COLO829 (cell line): ENCODE measurements around the gene CASP8.

Experiments
- DNase-seq: peaks from one replicate; pipeline ENCODE4 v3.0.0; 2012; ENCODE audit warnings: low spot score

Gene CASP8

GRCh38 chr2:201242571-201243277 is 17.6 kb upstream of the CASP8 start:
- no peak for DNase-seq

GRCh38 chr2:201244829-201245228 is 15.5 kb upstream of the CASP8 start:
- DNase-seq = no peak

- no peak for DNase-seq
Measured at GRCh38 chr2:201246280-201246679, 14.1 kb upstream of the CASP8 start.

- no peak for DNase-seq
Measured at GRCh38 chr2:201248288-201248844, 12.0 kb upstream of the CASP8 start.

DNA sequence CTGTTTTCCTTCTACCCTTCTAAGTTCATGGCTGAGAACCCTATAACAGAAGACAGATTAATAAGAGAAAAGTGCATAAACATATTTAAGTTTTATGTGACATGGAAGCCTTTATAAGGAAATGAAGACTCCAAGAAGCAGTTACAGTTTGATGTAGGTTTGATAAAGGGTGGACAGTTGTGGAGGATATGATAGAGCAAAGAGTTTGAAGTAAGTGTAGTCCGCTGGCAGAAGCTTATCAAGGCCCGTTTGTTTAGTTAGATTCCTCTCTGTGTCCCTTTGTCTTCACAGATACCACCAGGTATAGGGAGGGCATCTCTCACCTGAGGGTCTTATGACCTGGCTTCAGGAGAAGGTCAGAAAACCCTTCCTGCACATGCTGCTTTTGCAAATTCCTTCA is 10.4 kb upstream of the CASP8 start:
- DNase-seq = no peak

- DNase-seq = no peak
Measured at GRCh38 chr2:201250741-201251140, 9.6 kb upstream of the CASP8 start.

GRCh38 chr2:201254081-201254730 is 6.1 kb upstream of the CASP8 start:
- DNase-seq = no peak

DNA sequence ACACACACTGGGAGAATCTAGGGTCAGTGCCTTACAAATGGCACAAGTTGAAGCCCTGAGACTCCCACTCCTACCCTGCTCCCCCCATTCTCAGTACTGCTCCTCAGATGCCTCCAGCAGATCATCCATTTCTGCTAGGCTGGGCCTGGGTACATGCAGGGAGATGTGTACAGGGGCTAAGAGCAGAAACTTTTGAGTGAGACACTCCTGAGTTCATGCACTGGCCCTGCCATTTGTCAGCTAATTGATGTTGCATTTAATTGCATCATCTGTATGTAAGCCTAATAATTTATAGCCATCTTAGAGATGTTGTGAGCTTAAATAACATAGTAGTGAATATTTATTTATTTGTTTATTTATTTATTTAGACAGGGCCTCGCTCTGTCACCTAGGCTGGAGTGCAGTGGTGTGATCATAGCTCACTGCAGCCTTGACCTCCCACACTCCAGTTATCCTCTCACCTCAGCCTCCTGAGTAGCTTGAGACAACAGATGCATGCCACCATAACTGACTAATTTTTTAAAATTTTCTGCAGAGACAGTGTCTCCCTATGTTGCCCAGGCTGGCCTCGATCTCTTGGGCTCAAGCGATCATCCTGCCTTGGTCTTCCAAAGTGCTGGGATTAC is 4.8 kb upstream of the CASP8 start:
- no peak for DNase-seq

DNA sequence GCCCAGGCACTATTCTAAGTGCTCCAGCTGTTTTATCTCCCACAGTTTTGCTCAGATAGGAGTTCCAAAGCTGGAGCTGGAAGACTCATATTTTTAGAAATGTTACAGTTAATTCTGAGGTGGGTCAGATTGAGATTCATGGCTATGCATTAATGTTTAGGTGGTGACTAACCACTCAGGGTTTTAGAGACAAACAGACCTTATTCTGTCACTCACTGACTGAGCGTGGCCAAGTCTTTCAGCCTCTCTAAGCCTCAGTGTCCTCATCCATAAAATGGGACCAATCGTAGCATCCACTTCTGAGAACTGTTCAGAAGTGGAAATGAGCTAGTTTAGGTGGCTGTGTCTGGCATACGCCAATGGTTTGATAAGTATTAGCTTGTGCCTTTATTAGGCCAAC is 4.3 kb upstream of the CASP8 start:
- no peak for DNase-seq

DNA sequence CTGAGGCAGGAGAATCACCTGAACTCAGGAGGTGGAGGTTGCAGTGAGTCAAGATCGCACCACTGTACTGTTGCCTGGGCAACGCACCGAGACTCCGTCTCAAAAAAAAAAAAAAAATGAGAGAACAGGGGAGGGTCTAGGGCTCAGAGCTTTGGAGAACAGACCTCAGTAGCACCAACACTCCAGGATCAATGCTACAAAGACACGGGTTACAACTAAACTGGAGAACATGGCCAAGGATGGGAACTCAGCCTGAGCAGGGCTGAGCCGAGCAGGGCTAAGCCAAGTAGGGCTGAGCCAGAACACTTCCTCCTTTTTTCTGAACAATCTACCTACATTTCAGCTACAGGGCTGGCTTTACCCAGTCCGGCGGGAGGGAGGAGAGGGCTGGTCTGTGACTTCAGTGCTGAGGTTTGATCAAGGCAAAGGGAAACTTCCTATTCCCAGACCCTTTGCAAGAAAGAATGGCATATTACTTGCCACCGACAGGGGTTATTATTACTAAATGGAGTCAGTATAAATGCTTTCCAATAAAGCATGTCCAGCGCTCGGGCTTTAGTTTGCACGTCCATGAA is 2.9 kb upstream of the CASP8 start:
- DNase-seq = peak; percentile 26

DNA sequence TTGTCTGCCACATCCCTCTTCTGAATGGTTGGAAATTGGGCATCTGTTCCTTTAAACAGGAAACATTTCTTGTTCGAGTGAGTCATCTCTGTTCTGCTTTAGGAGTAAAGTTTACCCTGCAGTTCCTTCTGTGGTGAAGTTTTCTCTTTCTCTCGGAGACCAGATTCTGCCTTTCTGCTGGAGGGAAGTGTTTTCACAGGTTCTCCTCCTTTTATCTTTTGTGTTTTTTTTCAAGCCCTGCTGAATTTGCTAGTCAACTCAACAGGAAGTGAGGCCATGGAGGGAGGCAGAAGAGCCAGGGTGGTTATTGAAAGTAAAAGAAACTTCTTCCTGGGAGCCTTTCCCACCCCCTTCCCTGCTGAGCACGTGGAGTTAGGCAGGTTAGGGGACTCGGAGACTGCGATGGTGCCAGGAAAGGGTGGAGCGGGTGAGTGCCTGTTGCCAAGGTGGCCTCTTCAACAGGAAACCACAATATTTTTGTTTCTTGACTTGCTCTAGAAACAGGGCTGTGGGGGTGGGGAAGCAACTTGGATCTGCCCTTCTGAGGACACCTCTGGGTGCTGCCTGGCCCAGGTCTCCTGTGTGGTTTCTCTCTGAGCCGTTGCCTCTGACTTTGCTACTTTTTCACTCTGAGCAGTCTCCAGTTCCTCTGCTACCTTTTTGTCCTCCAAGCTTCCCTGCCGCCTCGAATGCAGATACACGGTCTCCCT is 2.2 kb upstream of the CASP8 start:
- peak; percentile 73 for DNase-seq

DNA sequence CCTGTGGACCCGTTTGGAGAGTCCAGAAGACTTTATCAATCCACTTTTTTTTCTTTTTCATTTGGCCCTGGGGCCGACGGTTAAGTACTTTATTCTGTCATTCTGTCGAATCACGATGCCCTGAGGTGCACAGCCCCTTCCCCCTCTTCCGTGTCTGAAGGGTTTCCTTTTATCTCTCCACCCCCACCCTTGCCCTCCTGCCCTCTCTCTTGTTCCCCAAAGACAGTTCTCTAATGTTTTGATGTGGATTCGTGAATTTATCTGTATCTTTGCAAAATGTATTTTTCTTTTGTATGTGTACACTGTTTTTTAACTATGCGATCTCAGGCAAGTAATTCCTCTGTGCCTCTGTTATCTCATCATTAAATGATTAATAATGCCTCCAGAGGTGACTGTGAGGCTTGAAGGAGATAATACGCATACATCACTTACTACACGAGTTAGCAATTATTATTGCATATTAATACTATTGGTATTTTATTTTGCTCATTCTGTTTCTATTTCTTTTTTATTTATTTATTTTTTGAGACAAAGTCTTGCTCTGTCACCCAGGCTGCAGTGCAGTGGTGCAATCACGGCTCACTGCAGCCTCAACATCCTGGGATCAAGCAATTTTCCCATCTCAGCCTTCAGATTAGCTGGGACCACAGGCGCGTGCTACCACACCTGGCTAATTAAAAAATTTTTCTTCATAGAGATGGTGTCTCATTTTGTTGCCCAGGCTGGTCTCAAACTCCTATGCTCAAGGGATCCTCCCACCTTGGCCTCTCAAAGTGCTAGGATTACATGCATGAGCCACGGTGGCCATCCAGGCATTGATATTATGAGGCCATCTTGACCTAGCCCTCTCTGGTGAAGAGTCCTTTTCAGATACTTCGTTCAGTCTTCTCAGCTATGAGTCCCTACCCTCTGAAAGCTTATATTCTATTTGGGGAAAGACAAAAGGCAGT is 1.4 kb upstream of the CASP8 start:
- DNase-seq = no peak

DNA sequence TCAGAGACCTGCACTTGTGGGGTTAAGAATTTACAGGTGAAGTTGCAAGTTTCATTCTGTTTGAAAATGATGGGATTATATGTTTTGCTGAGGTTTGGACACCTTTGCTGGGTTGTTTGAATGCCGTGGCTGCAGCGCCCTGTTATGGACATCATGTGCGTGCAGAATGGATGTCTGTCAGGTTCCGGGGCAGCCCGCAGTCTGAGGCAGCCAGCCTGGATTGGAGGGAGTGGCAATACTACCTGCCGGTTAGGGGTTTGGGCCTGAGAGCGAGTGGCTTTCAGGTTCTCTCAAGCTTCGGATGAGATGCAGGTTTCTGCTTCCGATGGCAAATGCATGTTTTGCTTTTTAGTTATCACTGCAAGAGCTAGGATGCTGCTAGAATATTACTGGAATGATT is 1.1 kb downstream of the CASP8 start:
- DNase-seq = no peak

DNA sequence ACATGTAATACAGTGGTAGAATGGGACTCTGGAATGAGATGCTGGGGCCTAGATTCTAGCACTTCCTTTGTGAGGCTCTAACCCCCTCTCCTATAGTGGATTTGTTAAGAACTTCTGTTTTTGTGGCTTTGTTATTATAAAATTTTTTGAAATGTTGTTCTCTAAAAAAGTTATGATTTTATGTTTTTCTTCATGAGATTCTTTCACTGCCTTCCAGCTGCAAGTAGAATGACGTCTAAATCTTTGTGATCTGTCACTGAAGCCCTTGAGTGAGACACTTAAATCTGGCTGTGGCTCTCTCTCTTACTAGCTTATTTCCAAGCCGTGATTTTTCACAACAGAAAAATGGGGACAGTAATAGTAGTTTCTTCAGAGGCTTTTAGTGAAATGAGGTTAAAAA is 1.6 kb downstream of the CASP8 start:
- no peak for DNase-seq

- DNase-seq = no peak
Measured at GRCh38 chr2:201262718-201263117, 2.4 kb downstream of the CASP8 start.

DNA sequence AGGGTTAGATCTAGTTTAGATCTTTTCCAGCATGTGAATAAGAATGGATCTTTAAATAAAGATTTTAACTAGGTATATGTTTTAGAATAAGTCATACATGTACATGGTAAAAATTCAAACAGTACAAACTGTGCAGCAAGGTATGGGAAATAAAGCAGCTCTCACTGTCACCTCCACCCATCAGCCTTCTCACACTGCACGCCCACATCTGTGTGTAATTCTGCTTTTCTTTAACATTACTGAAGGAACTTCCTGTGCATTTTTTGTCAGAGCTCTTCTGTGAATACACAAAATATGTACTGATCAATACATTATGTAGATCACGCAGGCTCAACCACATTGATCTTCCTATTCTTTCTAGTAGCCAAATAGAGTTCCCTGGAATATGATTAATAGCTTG is 3.4 kb downstream of the CASP8 start:
- no peak for DNase-seq

- no peak for DNase-seq
Measured at GRCh38 chr2:201264472-201265173, 4.3 kb downstream of the CASP8 start.

- no peak for DNase-seq
Measured at GRCh38 chr2:201266629-201267028, 6.3 kb downstream of the CASP8 start.

GRCh38 chr2:201267278-201268030 is 7.1 kb downstream of the CASP8 start:
- no peak for DNase-seq

- DNase-seq = no peak
Measured at GRCh38 chr2:201269764-201270163, 9.4 kb downstream of the CASP8 start.
